Keratinocyte (primary cell): ENCODE data around the gene OBSL1. TPM values are rescaled to one million over a fixed set of nuclear protein-coding genes. Genes with fewer than 3 reads are reported as not detected.

Experiments
- DNase-seq: peaks from one replicate; pipeline ENCODE4 v3.0.0-alpha.2; 2011; ENCODE audit warnings: low read depth, missing footprints, low spot score
- FAIRE-seq: peaks from 2 replicates; lab custom pipeline; 2011; peaks lifted over from hg19 to GRCh38; lab: Jason Lieb, UNC
- H2AFZ ChIP-seq: 2 replicates; pipeline ENCODE4 v1.6.0; 2012; ENCODE audit warnings: low read length, control low read depth, inconsistent platforms; ENCODE audit not compliant: control insufficient read depth
- H3K27ac ChIP-seq: 2 replicates; pipeline ENCODE4 v1.5.1; 2011; ENCODE audit warnings: low read length; ENCODE audit not compliant: control insufficient read depth, insufficient read depth
- H3K27me3 ChIP-seq: 3 replicates; pipeline ENCODE4 v1.6.0; 2011; ENCODE audit warnings: low read length; ENCODE audit not compliant: control insufficient read depth, insufficient read depth; ENCODE audit errors: extremely low read depth
- H3K36me3 ChIP-seq, 2 experiments: 2 replicates in 1 of 2; 3 replicates in 1 of 2; pipeline ENCODE4 v1.5.1; 2011; ENCODE audit warnings: low read length in 2 of 2, mild to moderate bottlenecking in 1 of 2; ENCODE audit not compliant: control insufficient read depth in 2 of 2, insufficient read depth in 2 of 2; ENCODE audit errors: extremely low read depth in 1 of 2
- H3K4me1 ChIP-seq: 3 replicates; pipeline ENCODE4 v1.5.1; 2011; ENCODE audit warnings: low read length; ENCODE audit not compliant: control insufficient read depth, insufficient read depth; ENCODE audit errors: extremely low read depth
- H3K4me2 ChIP-seq: 3 replicates; pipeline ENCODE4 v1.6.0; 2011; ENCODE audit warnings: low read depth, low read length; ENCODE audit not compliant: control insufficient read depth, insufficient read depth; ENCODE audit errors: extremely low read depth
- H3K4me3 ChIP-seq, 3 experiments: fragments of 200-600 bp in 1 of 3; sonication (generic) in 1 of 3; 2 replicates in 2 of 3; 3 replicates in 1 of 3; pipeline ENCODE4 v1.5.1; 2011 to 2016; ENCODE audit warnings: low read length in 3 of 3, mild to moderate bottlenecking in 3 of 3, control low read depth in 2 of 3, inconsistent platforms in 1 of 3, low read depth in 1 of 3, mixed read lengths in 1 of 3, mixed run types in 1 of 3, moderate library complexity in 1 of 3; ENCODE audit not compliant: control insufficient read depth in 2 of 3, insufficient read depth in 2 of 3; ENCODE audit errors: extremely low read depth in 1 of 3
- H3K79me2 ChIP-seq: 2 replicates; pipeline ENCODE4 v1.6.0; 2012; ENCODE audit warnings: low read length; ENCODE audit not compliant: control insufficient read depth, insufficient read depth
- H3K9ac ChIP-seq: 3 replicates; pipeline ENCODE4 v1.6.0; 2011; ENCODE audit warnings: low read length; ENCODE audit not compliant: control insufficient read depth, insufficient read depth; ENCODE audit errors: extremely low read depth
- H3K9me1 ChIP-seq: 3 replicates; pipeline ENCODE4 v1.6.0; 2011; ENCODE audit warnings: low read length; ENCODE audit not compliant: control insufficient read depth, insufficient read depth; ENCODE audit errors: extremely low read depth
- H3K9me3 ChIP-seq: 2 replicates; pipeline ENCODE4 v1.5.1; 2012; ENCODE audit warnings: low read depth, low read length; ENCODE audit not compliant: control insufficient read depth
- H4K20me1 ChIP-seq: 3 replicates; pipeline ENCODE4 v1.6.0; 2011; ENCODE audit warnings: low read length; ENCODE audit not compliant: control insufficient read depth, insufficient read depth; ENCODE audit errors: extremely low read depth
- CTCF ChIP-seq, 3 experiments: IDR thresholded peaks in 1 of 3; conservative IDR thresholded peaks in 1 of 3; optimal IDR thresholded peaks in 1 of 3; 2 replicates in 2 of 3; 3 replicates in 1 of 3; pipeline versions ENCODE3 to v1.5.1; 2011; ENCODE audit warnings: low read length in 3 of 3, mild to moderate bottlenecking in 3 of 3, moderate library complexity in 2 of 3, control low read depth in 1 of 3, inconsistent platforms in 1 of 3; ENCODE audit not compliant: insufficient read depth in 2 of 3; ENCODE audit errors: extremely low read depth in 1 of 3
- EZH2 ChIP-seq: IDR thresholded peaks from one replicate; pipeline ENCODE4 v1.6.1; 2012; ENCODE audit warnings: inconsistent platforms, mild to moderate bottlenecking, low read length, moderate library complexity
- dilution Hi-C: fragments of 300-500 bp; cut with MboI; formaldehyde crosslinking; loops from one replicate; pipeline ENCODE4 v1.7.0; 2020; ENCODE audit warnings: low sequenced_read_pairs; ENCODE audit not compliant: extremely low pct_ligation_motif_present
- polyA plus RNA-seq, 5 experiments: library from polyadenylated mRNA; depleted of rRNA in 3 of 5; stranded (reverse) in 3 of 5; stranded (forward) in 1 of 5; unstranded in 1 of 5; fragments of >200 nt; gene quantifications; 1 replicate in 1 of 5; 2 replicates in 3 of 5; 3 replicates in 1 of 5; pipeline versions ENCODE4 v1.2.1 to v1.2.3, GENCODE V29; 2011 to 2012; ENCODE audit warnings: missing spikeins in 2 of 5, low read depth in 1 of 5, low replicate concordance in 1 of 5

OBSL1 gene
- polyA plus RNA-seq, 1 donor (not counting 4 experiments of a cell fraction or from before 2014, with no cell fraction given) = 9.3 TPM

- TF ChIP-seq CTCF (optimal IDR thresholded peaks at IDR 0.05 in 1 of 3, IDR thresholded peaks at IDR 0.05 in 1 of 3, conservative IDR thresholded peaks at IDR 0.05 in 1 of 3; ENCODE audit: extremely low read depth in 1 of 3, insufficient read depth in 2 of 3, low read length in 3 of 3) (no peak), EZH2 (no peak)
- no peaks in the 10 kb centered on the region for H3K27me3 ChIP-seq
- no peak overlapping the region for H3K27ac ChIP-seq
- peaks cover 5% of the 10 kb centered on the region for H3K4me1 ChIP-seq
- DNase-seq = no peak
- dilution Hi-C loops = no loop called here
- H3K9me1 ChIP-seq = no peaks in the 10 kb centered on the region
- no peak overlapping the region for H2AFZ ChIP-seq
- H3K79me2 ChIP-seq = no peaks in the 10 kb centered on the region
- no peak overlapping the region for H3K4me2 ChIP-seq
- FAIRE-seq = no peak
- H3K36me3 ChIP-seq = no peaks in the 10 kb centered on the region
- H3K9me3 ChIP-seq = no peaks in the 10 kb centered on the region
- no peak overlapping the region for H3K9ac ChIP-seq
- H4K20me1 ChIP-seq = no peaks in the 10 kb centered on the region
- no peak overlapping the region for H3K4me3 ChIP-seq
Measured at GRCh38 chr2:219592736-219593135, 21.4 kb upstream of the OBSL1 start.

- Histone ChIP-seq H2AFZ (no peak overlapping the region), H3K4me1 (no peaks in the 10 kb centered on the region), H3K36me3 (no peaks in the 10 kb centered on the region), H3K9me1 (no peaks in the 10 kb centered on the region), H3K4me2 (no peak overlapping the region), H3K27ac (no peak overlapping the region), H3K9me3 (no peaks in the 10 kb centered on the region), H3K9ac (no peak overlapping the region), H3K27me3 (no peaks in the 10 kb centered on the region), H3K4me3 (no peak overlapping the region), H4K20me1 (no peaks in the 10 kb centered on the region), H3K79me2 (no peaks in the 10 kb centered on the region)
- DNase-seq (no peak), FAIRE-seq (no peak)
- dilution Hi-C loops = no loop called here
- TF ChIP-seq EZH2 = no peak
- no peak for TF ChIP-seq CTCF (optimal IDR thresholded peaks at IDR 0.05 in 1 of 3, IDR thresholded peaks at IDR 0.05 in 1 of 3, conservative IDR thresholded peaks at IDR 0.05 in 1 of 3; ENCODE audit: extremely low read depth in 1 of 3, insufficient read depth in 2 of 3, low read length in 3 of 3)
Measured at GRCh38 chr2:219591091-219591490, 19.8 kb upstream of the OBSL1 start.
